Measurements from ENCODE around the gene IL12RB1. TPM values are rescaled to one million over a fixed set of nuclear protein-coding genes. Genes with fewer than 3 reads are reported as not detected.

IL12RB1 gene
- 10 to 100 TPM; 19.7 to 31.6 (median 25.3) TPM for total RNA-seq
- polyA plus RNA-seq = 10 to 100 TPM in 2 of 3 donors, 1 to 10 TPM in 1; 9.9 to 21.5 (median 14.8) TPM
- long read RNA-seq, donor 1, partial matches to known transcripts = 0 of 1 reads
- long read RNA-seq, donor 1, other reads (novel, unspliced or antisense) = 0 of 1 reads
- long read RNA-seq, donor 2 = 0 reads

DNA sequence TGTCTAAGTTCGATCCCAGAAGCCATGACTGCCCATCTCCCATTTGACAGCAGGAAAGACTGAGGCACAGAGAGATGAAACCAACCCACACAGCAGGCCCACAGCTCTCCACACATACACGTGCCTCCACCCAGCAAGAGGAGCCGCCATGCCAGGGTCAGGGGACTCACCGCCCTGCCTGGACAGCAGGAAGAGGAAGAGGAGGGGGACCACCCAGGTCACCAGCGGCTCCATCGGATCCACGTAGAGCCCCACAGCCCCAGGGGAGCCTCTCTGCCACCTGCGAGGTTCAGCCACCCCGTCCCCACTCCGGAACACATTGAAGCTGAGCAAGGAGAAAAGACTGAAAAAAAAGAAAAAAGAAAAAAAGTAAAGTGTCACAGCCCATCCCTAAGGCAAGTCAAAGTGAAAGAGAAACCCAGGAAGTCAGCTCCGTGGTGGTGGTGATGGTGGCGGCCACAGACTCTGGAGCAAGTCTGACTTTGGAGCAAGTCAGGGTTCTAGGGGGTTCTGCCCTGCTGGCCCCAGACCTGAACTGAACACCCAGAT, at the start of gene IL12RB1:
IL12RB1 (minus strand) TSS at position 345 of the 549 bp plus-strand sequence; CDS start at position 234, 111 bp downstream.
- Histone ChIP-seq H3K9me3 (no peaks in the 10 kb centered on the region), H3K36me3 (peaks cover 0 to 18% (median 0%) of the 10 kb centered on the region in 6 donors), H3K27ac (peak within 1 kb of the TSS; percentile 72 to 97 (median 94)), H3K27me3 (replicated peaks in 1 of 7) (no peaks in the 10 kb centered on the region), H3K4me1 (peaks cover 27 to 74% (median 62%) of the 10 kb centered on the region in 6 donors), H3K4me3 (peak within 1 kb of the TSS; percentile 32 to 67 (median 49))
- TF ChIP-seq POLR2AphosphoS5 (IDR thresholded peaks at IDR 0.05) (peak; percentile 54 to 78 (median 63)), POLR2A (IDR thresholded peaks at IDR 0.05) (no peak)
- peak; percentile 88 for DNase-seq
- intact Hi-C loops (cut with DNase I; ENCODE audit: low total_unique reads) = no loop called here
- 8 to 18% (median 11%) methylated on average over 10 to 12 of the region's 12 CpGs for WGBS, 5 donors

DNA sequence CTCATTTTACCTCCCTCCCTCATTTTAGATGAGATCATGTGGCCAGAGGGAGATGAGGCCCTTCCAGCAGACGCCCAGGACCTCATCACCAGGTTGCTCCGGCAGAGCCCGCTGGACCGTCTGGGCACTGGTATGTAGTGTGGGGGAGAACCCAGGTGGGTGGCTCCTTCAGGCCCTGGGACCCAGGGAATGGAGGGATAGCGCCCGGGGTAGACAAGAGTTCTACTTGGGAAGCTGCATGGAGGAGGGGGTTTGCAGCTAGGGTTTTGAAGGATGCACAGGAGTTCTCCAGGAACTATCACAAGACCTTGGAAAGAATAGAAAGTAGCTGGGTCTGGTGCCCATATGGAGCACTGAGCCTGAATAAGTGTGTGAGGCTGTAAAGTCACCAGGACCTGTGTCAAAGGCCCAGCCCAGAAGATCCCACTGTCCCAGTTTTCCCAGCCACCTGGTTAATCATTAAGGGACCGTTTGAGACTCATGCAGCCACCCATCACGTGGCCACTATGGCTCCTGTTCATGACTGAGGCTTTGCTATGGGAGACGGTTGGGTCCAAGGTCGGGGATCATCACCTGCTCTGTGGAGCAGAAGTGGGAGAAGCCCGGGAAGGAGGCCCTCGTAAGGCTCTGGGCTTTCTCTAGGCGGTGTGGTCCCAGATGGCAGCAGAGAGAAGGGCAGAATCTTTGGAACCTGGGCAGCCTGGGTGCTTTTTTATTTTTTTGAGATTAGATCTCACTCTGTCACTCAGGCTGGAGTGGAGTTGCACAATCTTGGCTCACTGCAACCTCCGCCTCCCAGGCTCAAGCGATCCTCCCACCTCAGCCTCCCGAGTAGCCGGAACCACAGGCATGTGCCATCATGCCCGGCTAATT, 49.2 kb upstream of the IL12RB1 start:
- TF ChIP-seq CTCF (IDR thresholded peaks at IDR 0.05 in 8 of 11, conservative IDR thresholded peaks at IDR 0.05 in 3 of 11) (no peak), POLR2A (IDR thresholded peaks at IDR 0.05) (no peak), POLR2AphosphoS5 (IDR thresholded peaks at IDR 0.05) (no peak)
- H3K4me1 ChIP-seq = peaks cover 0 to 7% (median 0%) of the 10 kb centered on the region in 6 donors
- no peak overlapping the region for H3K4me3 ChIP-seq
- intact Hi-C loops (cut with DNase I; ENCODE audit: low total_unique reads) = no loop called here
- no peaks in the 10 kb centered on the region for H3K9me3 ChIP-seq
- H3K36me3 ChIP-seq = peaks cover 0 to 99% (median 94%) of the 10 kb centered on the region in 6 donors
- H3K27ac ChIP-seq = no peak overlapping the region
- H3K27me3 ChIP-seq (replicated peaks in 1 of 7) = no peaks in the 10 kb centered on the region
- WGBS, 5 donors = 92 to 98% (median 94%) methylated on average over 18 of the region's 18 CpGs
- DNase-seq = no peak

DNA sequence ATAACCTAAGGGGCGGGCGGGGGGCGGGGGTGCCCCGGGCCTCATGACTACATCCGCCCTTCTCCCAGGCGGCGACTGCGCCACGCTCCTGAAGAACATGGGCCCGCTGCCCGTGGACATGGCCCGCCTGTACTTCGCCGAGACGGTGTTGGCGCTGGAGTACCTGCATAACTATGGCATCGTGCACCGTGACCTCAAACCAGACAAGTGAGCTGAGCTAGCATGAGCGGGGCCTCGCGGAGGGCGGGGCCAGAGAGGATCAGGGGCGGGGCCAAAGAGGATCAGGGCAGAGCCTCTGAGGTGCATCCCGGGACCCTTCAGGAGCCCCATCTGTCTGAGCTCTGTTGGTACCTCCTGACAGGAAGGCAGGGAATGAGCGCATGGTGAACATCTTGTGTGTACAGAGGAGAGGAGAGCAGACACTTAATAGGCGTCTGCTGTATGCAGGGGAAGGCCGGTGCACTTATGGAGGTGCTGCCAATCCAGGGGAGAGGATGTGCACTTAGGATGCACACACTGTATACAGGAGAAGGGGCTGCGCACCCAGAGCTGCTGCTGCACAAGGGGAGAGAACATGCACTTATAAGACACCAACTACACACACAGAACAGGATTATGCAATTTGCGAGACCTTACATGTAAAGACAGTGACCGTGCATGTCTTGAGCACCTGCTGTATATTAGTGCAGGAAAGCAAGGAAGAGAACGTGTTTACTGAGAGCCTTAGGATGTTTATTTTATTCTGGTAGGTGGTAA, 45.3 kb upstream of the IL12RB1 start:
- peaks cover 0 to 100% (median 92%) of the 10 kb centered on the region in 6 donors for H3K36me3 ChIP-seq
- DNase-seq = no peak
- H3K27me3 ChIP-seq (replicated peaks in 1 of 7) = no peaks in the 10 kb centered on the region
- intact Hi-C loops (cut with DNase I; ENCODE audit: low total_unique reads) = no loop called here
- no peak overlapping the region for H3K27ac ChIP-seq
- WGBS, 5 donors = 84 to 94% (median 88%) methylated on average over 31 of the region's 31 CpGs
- peaks cover 0 to 22% (median 2%) of the 10 kb centered on the region in 6 donors for H3K4me1 ChIP-seq
- no peak overlapping the region for H3K4me3 ChIP-seq
- H3K9me3 ChIP-seq = no peaks in the 10 kb centered on the region
- TF ChIP-seq POLR2A (IDR thresholded peaks at IDR 0.05) (no peak), POLR2AphosphoS5 (IDR thresholded peaks at IDR 0.05) (peak in 1 of 3 donors; percentile 59)

DNA sequence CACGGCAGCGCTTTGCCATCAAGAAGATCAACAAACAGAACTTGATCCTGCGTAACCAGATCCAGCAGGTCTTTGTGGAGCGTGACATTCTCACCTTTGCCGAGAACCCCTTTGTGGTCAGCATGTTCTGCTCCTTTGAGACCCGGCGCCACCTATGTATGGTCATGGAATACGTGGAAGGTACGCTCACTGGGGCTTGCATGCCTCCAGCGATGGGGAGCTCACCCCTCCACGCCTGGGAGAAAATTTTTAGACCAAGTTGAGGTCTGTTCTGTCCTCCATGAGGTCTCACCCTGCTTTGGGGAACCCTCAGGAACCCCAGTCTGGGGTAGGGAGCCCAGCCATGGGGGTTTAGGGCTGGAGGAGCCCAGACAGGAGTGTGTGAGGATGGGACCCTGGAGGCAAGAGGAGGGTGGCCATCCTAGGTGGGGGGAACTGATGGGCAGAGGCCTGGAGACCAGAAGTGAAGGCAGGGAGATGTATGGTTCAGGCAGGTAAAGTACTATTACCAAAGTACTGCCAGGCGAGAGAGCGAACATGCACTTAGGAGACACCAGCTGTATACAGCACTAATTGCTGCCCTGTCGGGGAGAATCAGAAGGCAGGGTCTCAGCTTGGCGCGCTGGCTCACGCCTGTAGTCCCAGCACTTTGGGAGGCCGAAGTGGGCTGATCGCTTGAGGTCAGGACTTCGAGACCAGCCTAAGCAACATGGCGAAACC, 43.9 kb upstream of the IL12RB1 start:
- H3K27me3 ChIP-seq (replicated peaks in 1 of 7) = no peaks in the 10 kb centered on the region
- intact Hi-C loops (cut with DNase I; ENCODE audit: low total_unique reads) = no loop called here
- 94 to 99% (median 97%) methylated on average over 18 to 21 of the region's 21 CpGs for WGBS, 5 donors
- H3K4me1 ChIP-seq = peaks cover 0 to 31% (median 2%) of the 10 kb centered on the region in 6 donors
- no peak for TF ChIP-seq POLR2A (IDR thresholded peaks at IDR 0.05)
- TF ChIP-seq CTCF (IDR thresholded peaks at IDR 0.05 in 8 of 11, conservative IDR thresholded peaks at IDR 0.05 in 3 of 11) = no peak
- TF ChIP-seq POLR2AphosphoS5 (IDR thresholded peaks at IDR 0.05) = peak in 1 of 3 donors; percentile 16
- no peak for DNase-seq
- H3K4me3 ChIP-seq = no peak overlapping the region
- H3K36me3 ChIP-seq = peaks cover 0 to 100% (median 88%) of the 10 kb centered on the region in 6 donors
- H3K27ac ChIP-seq = no peak overlapping the region
- H3K9me3 ChIP-seq = no peaks in the 10 kb centered on the region
